Tibial nerve (tissue), 4 donors: ENCODE data around the gene PLPPR2.

Experiments used
- EP300 ChIP-seq, 2 donors: sonication (generic); formaldehyde crosslinking; IDR thresholded peaks; one replicate each; pipeline ENCODE4 v1.6.1; 2017; ENCODE audit warnings: antibody characterized with exemption in 2 of 2, mild to moderate bottlenecking in 1 of 2
- TF ChIP-seq, protein P1 (sequence below), 5 experiments: fragments of 200-600 bp in 3 of 5; fragments of 450-650 bp in 2 of 5; sonication (generic) in 3 of 5; IDR thresholded peaks; one replicate each; pipeline ENCODE4 v1.5.1; 2016 to 2019; ENCODE audit warnings: antibody characterized with exemption in 5 of 5, mild to moderate bottlenecking in 3 of 5, moderate library complexity in 2 of 5

GRCh38 chr19:11365557-11366117 is 10.4 kb downstream of the PLPPR2 start:
- TF ChIP-seq, protein P1, sequence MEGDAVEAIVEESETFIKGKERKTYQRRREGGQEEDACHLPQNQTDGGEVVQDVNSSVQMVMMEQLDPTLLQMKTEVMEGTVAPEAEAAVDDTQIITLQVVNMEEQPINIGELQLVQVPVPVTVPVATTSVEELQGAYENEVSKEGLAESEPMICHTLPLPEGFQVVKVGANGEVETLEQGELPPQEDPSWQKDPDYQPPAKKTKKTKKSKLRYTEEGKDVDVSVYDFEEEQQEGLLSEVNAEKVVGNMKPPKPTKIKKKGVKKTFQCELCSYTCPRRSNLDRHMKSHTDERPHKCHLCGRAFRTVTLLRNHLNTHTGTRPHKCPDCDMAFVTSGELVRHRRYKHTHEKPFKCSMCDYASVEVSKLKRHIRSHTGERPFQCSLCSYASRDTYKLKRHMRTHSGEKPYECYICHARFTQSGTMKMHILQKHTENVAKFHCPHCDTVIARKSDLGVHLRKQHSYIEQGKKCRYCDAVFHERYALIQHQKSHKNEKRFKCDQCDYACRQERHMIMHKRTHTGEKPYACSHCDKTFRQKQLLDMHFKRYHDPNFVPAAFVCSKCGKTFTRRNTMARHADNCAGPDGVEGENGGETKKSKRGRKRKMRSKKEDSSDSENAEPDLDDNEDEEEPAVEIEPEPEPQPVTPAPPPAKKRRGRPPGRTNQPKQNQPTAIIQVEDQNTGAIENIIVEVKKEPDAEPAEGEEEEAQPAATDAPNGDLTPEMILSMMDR (IDR thresholded peaks at IDR 0.05), result no peak
- TF ChIP-seq EP300 (IDR thresholded peaks at IDR 0.05), result no peak
